OCI-LY3 (cell line): ENCODE measurements around the gene ASPA.

Experiments
- H2AFZ ChIP-seq: fragments of 200-600, 300-600 bp; shearing (Covaris generic); 2 replicates; pipeline ENCODE4 v1.6.0; 2014; ENCODE audit warnings: antibody characterized with exemption, low read depth, low read length
- H3K27ac ChIP-seq: fragments of 200-600, 300-600 bp; sonication (generic); 2 replicates; pipeline ENCODE4 v1.5.1; 2014; ENCODE audit warnings: mild to moderate bottlenecking, low read length, moderate library complexity, mixed read lengths
- H3K27me3 ChIP-seq: fragments of 200-600, 300-600 bp; sonication (generic); 2 replicates; pipeline ENCODE4 v1.6.1; 2014; ENCODE audit warnings: low read depth, low read length, mixed read lengths
- H3K36me3 ChIP-seq: fragments of 200-600, 300-600 bp; sonication (generic); replicated peaks from 2 replicates; pipeline ENCODE3; 2014; ENCODE audit warnings: low read depth, low read length, mixed read lengths
- H3K4me1 ChIP-seq: fragments of 300-600, 200-600 bp; sonication (generic); 2 replicates; pipeline ENCODE4 v1.6.1; 2014; ENCODE audit warnings: low read length, mixed read lengths
- H3K4me2 ChIP-seq: fragments of 200-600, 300-600 bp; sonication (generic); 2 replicates; pipeline ENCODE4 v1.6.1; 2014; ENCODE audit warnings: low read length, mixed read lengths
- H3K4me3 ChIP-seq: fragments of 300-600, 200-600 bp; sonication (generic); 2 replicates; pipeline ENCODE4 v1.5.1; 2014; ENCODE audit warnings: antibody characterized with exemption, mild to moderate bottlenecking, low read length, moderate library complexity
- H3K79me2 ChIP-seq: fragments of 300-600, 200-600 bp; shearing (Covaris generic); 2 replicates; pipeline ENCODE4 v1.6.1; 2014; ENCODE audit warnings: mild to moderate bottlenecking, low read length, mixed read lengths
- H3K9ac ChIP-seq: fragments of 300-600, 200-600 bp; shearing (Covaris generic); 2 replicates; pipeline ENCODE4 v1.6.0; 2014; ENCODE audit warnings: mild to moderate bottlenecking, low read length, moderate library complexity
- H3K9me3 ChIP-seq: fragments of 200-600, 300-600 bp; shearing (Covaris generic); 2 replicates; pipeline ENCODE4 v1.6.1; 2014; ENCODE audit warnings: low read length, mixed read lengths; ENCODE audit not compliant: insufficient read depth
- H4K20me1 ChIP-seq: fragments of 200-600, 300-600 bp; sonication (generic); 2 replicates; pipeline ENCODE4 v1.6.1; 2016; ENCODE audit warnings: low read length, mixed read lengths; ENCODE audit not compliant: insufficient read depth
- CTCF ChIP-seq: fragments of 200-600, 300-600 bp; sonication (generic); IDR thresholded peaks from 2 replicates; pipeline ENCODE4 v1.5.1; 2014; ENCODE audit warnings: antibody characterized with exemption, low read length, low read depth
- EZH2phosphoT487 ChIP-seq: fragments of 200-600 bp; shearing (Covaris generic); IDR thresholded peaks from 2 replicates; pipeline ENCODE4 v1.6.1; 2018; ENCODE audit warnings: antibody characterized with exemption, mixed run types, low read depth

Gene ASPA

GRCh38 chr17:3546997-3547396, 71.2 kb downstream of the ASPA start:
- H3K36me3 ChIP-seq = no peaks in the 10 kb centered on the region
- H3K79me2 ChIP-seq = no peaks in the 10 kb centered on the region
- no peak overlapping the region for H3K9ac ChIP-seq
- TF ChIP-seq EZH2phosphoT487 = no peak
- TF ChIP-seq CTCF = no peak
- no peaks in the 10 kb centered on the region for H4K20me1 ChIP-seq
- H3K4me2 ChIP-seq = no peak overlapping the region
- no peaks in the 10 kb centered on the region for H3K4me1 ChIP-seq
- no peak overlapping the region for H2AFZ ChIP-seq
- no peak overlapping the region for H3K4me3 ChIP-seq
- H3K9me3 ChIP-seq = no peaks in the 10 kb centered on the region
- no peak overlapping the region for H3K27ac ChIP-seq
- no peaks in the 10 kb centered on the region for H3K27me3 ChIP-seq

GRCh38 chr17:3547628-3548027, 71.8 kb downstream of the ASPA start:
- Histone ChIP-seq H3K4me3 (no peak overlapping the region), H3K79me2 (no peaks in the 10 kb centered on the region), H2AFZ (no peak overlapping the region), H3K9ac (no peak overlapping the region), H3K27me3 (no peaks in the 10 kb centered on the region), H3K9me3 (no peaks in the 10 kb centered on the region), H3K4me2 (no peak overlapping the region), H3K27ac (no peak overlapping the region), H3K36me3 (no peaks in the 10 kb centered on the region), H3K4me1 (no peaks in the 10 kb centered on the region), H4K20me1 (no peaks in the 10 kb centered on the region)
- TF ChIP-seq CTCF = no peak
- TF ChIP-seq EZH2phosphoT487 = no peak

- no peak overlapping the region for H3K27ac ChIP-seq
- H3K79me2 ChIP-seq = no peaks in the 10 kb centered on the region
- no peak overlapping the region for H3K9ac ChIP-seq
- no peak overlapping the region for H2AFZ ChIP-seq
- H4K20me1 ChIP-seq = no peaks in the 10 kb centered on the region
- no peaks in the 10 kb centered on the region for H3K27me3 ChIP-seq
- no peak overlapping the region for H3K4me3 ChIP-seq
- TF ChIP-seq EZH2phosphoT487 = no peak
- no peak for TF ChIP-seq CTCF
- no peaks in the 10 kb centered on the region for H3K4me1 ChIP-seq
- H3K36me3 ChIP-seq = no peaks in the 10 kb centered on the region
- H3K9me3 ChIP-seq = no peaks in the 10 kb centered on the region
- H3K4me2 ChIP-seq = no peak overlapping the region
Measured at GRCh38 chr17:3549610-3550162, 73.9 kb downstream of the ASPA start.

GRCh38 chr17:3551189-3551588, 75.4 kb downstream of the ASPA start:
- H3K4me2 ChIP-seq = no peak overlapping the region
- no peaks in the 10 kb centered on the region for H3K79me2 ChIP-seq
- TF ChIP-seq CTCF (no peak), EZH2phosphoT487 (no peak)
- H3K27me3 ChIP-seq = no peaks in the 10 kb centered on the region
- H3K27ac ChIP-seq = no peak overlapping the region
- no peaks in the 10 kb centered on the region for H4K20me1 ChIP-seq
- no peaks in the 10 kb centered on the region for H3K36me3 ChIP-seq
- H3K4me3 ChIP-seq = no peak overlapping the region
- H2AFZ ChIP-seq = no peak overlapping the region
- H3K4me1 ChIP-seq = no peaks in the 10 kb centered on the region
- H3K9me3 ChIP-seq = no peaks in the 10 kb centered on the region
- no peak overlapping the region for H3K9ac ChIP-seq
